WERI-Rb-1 (cell line): Measurements from ENCODE around the gene KRT73.

Source experiments
- DNase-seq: peaks from one replicate; pipeline ENCODE4 v3.0.0-alpha.2; 2020
- H3K27ac ChIP-seq: fragments of 250-450 bp; sonication (Bioruptor Pico); 2 replicates; pipeline ENCODE4 v1.5.1; 2020; ENCODE audit warnings: mild to moderate bottlenecking, moderate library complexity
- H3K27me3 ChIP-seq: fragments of 250-450 bp; sonication (Bioruptor Pico); 2 replicates; pipeline ENCODE4 v1.5.1; 2021; ENCODE audit warnings: mild to moderate bottlenecking, low read depth, moderate library complexity; ENCODE audit not compliant: insufficient read depth, severe bottlenecking
- H3K36me3 ChIP-seq: fragments of 250-450 bp; sonication (Bioruptor Pico); 2 replicates; pipeline ENCODE4 v1.5.1; 2020; ENCODE audit warnings: mild to moderate bottlenecking, moderate library complexity
- H3K4me3 ChIP-seq: 2 replicates; pipeline ENCODE4 v1.5.1; 2011; ENCODE audit warnings: low read depth, mild to moderate bottlenecking, control low read depth, low read length
- H3K9me3 ChIP-seq: fragments of 250-450 bp; sonication (Bioruptor Pico); 2 replicates; pipeline ENCODE4 v1.5.1; 2021; ENCODE audit warnings: mild to moderate bottlenecking, moderate library complexity; ENCODE audit not compliant: severe bottlenecking
- CTCF ChIP-seq: IDR thresholded peaks from 2 replicates; pipeline ENCODE4 v1.5.1; 2011; ENCODE audit warnings: low read depth, mild to moderate bottlenecking, control low read depth, inconsistent platforms, low read length

The KRT73 gene

GRCh38 chr12:52579468-52580465 is 38.6 kb downstream of the KRT73 start:
- peaks cover 91% of the 10 kb centered on the region for H3K27me3 ChIP-seq
- no peak for TF ChIP-seq CTCF
- no peaks in the 10 kb centered on the region for H3K9me3 ChIP-seq
- no peaks in the 10 kb centered on the region for H3K36me3 ChIP-seq
- no peak for DNase-seq
- no peak overlapping the region for H3K4me3 ChIP-seq
- no peak overlapping the region for H3K27ac ChIP-seq

GRCh38 chr12:52578469-52578868 is 39.9 kb downstream of the KRT73 start:
- Histone ChIP-seq H3K36me3 (no peaks in the 10 kb centered on the region), H3K4me3 (no peak overlapping the region), H3K27ac (no peak overlapping the region), H3K9me3 (no peaks in the 10 kb centered on the region), H3K27me3 (peaks cover 93% of the 10 kb centered on the region)
- TF ChIP-seq CTCF: no peak
- no peak for DNase-seq

GRCh38 chr12:52577316-52577715 is 41.0 kb downstream of the KRT73 start:
- Histone ChIP-seq H3K27me3 (peaks cover 93% of the 10 kb centered on the region), H3K36me3 (no peaks in the 10 kb centered on the region), H3K9me3 (no peaks in the 10 kb centered on the region), H3K4me3 (no peak overlapping the region), H3K27ac (no peak overlapping the region)
- no peak for DNase-seq
- TF ChIP-seq CTCF: no peak

GRCh38 chr12:52575948-52576347 is 42.4 kb downstream of the KRT73 start:
- Histone ChIP-seq H3K27ac (no peak overlapping the region), H3K4me3 (no peak overlapping the region), H3K36me3 (no peaks in the 10 kb centered on the region), H3K9me3 (no peaks in the 10 kb centered on the region), H3K27me3 (peaks cover 93% of the 10 kb centered on the region)
- no peak for DNase-seq
- no peak for TF ChIP-seq CTCF

- H3K27me3 ChIP-seq: peaks cover 93% of the 10 kb centered on the region
- H3K27ac ChIP-seq: no peak overlapping the region
- DNase-seq: no peak
- no peaks in the 10 kb centered on the region for H3K36me3 ChIP-seq
- H3K9me3 ChIP-seq: no peaks in the 10 kb centered on the region
- no peak for TF ChIP-seq CTCF
- no peak overlapping the region for H3K4me3 ChIP-seq
Observed at GRCh38 chr12:52575256-52575655, 43.1 kb downstream of the KRT73 start.

- Histone ChIP-seq H3K4me3 (no peak within 1 kb of the TSS), H3K36me3 (no peaks in the 10 kb centered on the region), H3K9me3 (no peaks in the 10 kb centered on the region), H3K27ac (no peak within 1 kb of the TSS), H3K27me3 (peaks cover 91% of the 10 kb centered on the region)
- no peak for DNase-seq
- no peak for TF ChIP-seq CTCF
Observed at GRCh38 chr12:52573743-52574142, 44.6 kb downstream of the KRT73 start, which contains the start of gene KRT74. KRT74 (minus strand) TSS chr12:52573843; CDS start chr12:52573777, 66 bp downstream.
